Activated T-cell treated with anti-CD3 and anti-CD28 coated beads, Interleukin-2, amount 50 U/mL, for 4 hours (primary cell): ENCODE results near the gene BDKRB1. TPM values are rescaled to one million over a fixed set of nuclear protein-coding genes. Genes with fewer than 3 reads are reported as not detected.

ENCODE experiments used
- ATAC-seq, 2 donors: fragments of 200-7000 bp; cut with Tn5 transposase; one replicate each; pipeline ENCODE4 v1.10.0; 2021
- DNase-seq: peaks from one replicate; pipeline ENCODE4 v3.0.0-alpha.2; 2020
- H3K27me3 Mint-ChIP-seq: one replicate; pipeline ENCODE4 v1.8.0; 2021; ENCODE audit warnings: low read depth, mixed read lengths
- H3K36me3 Mint-ChIP-seq: one replicate; pipeline ENCODE4 v1.8.0; 2022; ENCODE audit warnings: mixed read lengths; ENCODE audit not compliant: insufficient read depth
- H3K4me1 Mint-ChIP-seq: one replicate; pipeline ENCODE4 v1.8.0; 2021; ENCODE audit warnings: low read depth, mixed read lengths
- H3K4me3 Mint-ChIP-seq: one replicate; pipeline ENCODE4 v1.8.0; 2021; ENCODE audit warnings: mild to moderate bottlenecking, moderate library complexity, mixed read lengths
- H3K9me3 Mint-ChIP-seq: one replicate; pipeline ENCODE4 v1.8.0; 2021; ENCODE audit warnings: mixed read lengths
- total RNA-seq, 3 donors: library from RNA; stranded (reverse); gene quantifications; one replicate each; pipeline ENCODE4 v1.2.1, GENCODE V29; 2021

BDKRB1 gene
- total RNA-seq, 3 donors from 2014 or later, result not detected

DNA sequence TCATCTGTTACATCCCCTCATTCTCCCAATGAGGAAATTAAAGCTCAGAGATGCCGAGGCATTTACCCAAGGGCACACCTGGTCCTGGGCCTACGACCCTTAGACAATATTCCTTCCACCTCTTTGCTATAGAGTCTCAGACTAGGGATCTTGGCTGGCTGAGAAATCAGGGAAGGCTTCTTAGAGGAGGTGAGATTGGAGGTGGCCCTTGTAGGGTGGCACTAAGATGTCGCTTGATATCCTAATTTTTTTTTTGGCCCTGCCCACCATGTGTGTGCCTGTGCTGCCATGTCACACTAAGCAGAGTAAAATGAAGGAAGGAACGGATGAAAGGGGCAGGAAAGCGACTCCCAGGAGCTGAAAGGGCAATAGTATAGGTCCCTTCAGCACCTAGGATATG is 30.8 kb upstream of the BDKRB1 start:
- no peak for ATAC-seq
- Mint-ChIP-seq H3K4me3 (no peak overlapping the region), H3K9me3 (no peaks in the 10 kb centered on the region), H3K4me1 (no peaks in the 10 kb centered on the region), H3K27me3 (peaks cover 11% of the 10 kb centered on the region), H3K36me3 (no peaks in the 10 kb centered on the region)
- no peak for DNase-seq

- no peaks in the 10 kb centered on the region for H3K4me1 Mint-ChIP-seq
- H3K27me3 Mint-ChIP-seq, result peaks cover 9% of the 10 kb centered on the region
- no peaks in the 10 kb centered on the region for H3K9me3 Mint-ChIP-seq
- DNase-seq (no peak), ATAC-seq (no peak)
- H3K4me3 Mint-ChIP-seq, result no peak overlapping the region
- no peaks in the 10 kb centered on the region for H3K36me3 Mint-ChIP-seq
Observed at GRCh38 chr14:96225745-96226151, 30.3 kb upstream of the BDKRB1 start.

DNA sequence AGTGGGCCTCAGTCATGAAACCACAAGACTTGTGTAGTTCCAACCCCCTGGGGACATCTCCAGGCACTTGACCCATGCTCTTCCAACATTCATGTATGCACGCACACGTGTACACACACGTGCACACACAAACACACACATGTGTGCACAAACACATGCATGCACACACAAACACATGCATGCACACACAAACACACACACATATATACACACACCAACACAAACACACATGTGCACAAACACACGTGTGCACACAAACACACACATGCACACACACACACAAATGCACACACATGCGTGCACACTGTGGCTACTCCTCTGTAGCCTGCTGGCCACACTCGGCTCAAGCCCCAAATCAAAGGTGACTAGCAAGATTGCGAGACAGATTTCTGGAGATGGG is 28.6 kb upstream of the BDKRB1 start:
- ATAC-seq, result no peak
- Mint-ChIP-seq H3K36me3 (no peaks in the 10 kb centered on the region), H3K4me3 (no peak overlapping the region), H3K27me3 (peaks cover 3% of the 10 kb centered on the region), H3K9me3 (no peaks in the 10 kb centered on the region), H3K4me1 (no peaks in the 10 kb centered on the region)
- DNase-seq, result no peak

GRCh38 chr14:96229315-96229714 is 26.7 kb upstream of the BDKRB1 start:
- no peaks in the 10 kb centered on the region for H3K4me1 Mint-ChIP-seq
- H3K4me3 Mint-ChIP-seq, result no peak overlapping the region
- peaks cover 3% of the 10 kb centered on the region for H3K27me3 Mint-ChIP-seq
- H3K36me3 Mint-ChIP-seq, result no peaks in the 10 kb centered on the region
- DNase-seq (no peak), ATAC-seq (no peak)
- no peaks in the 10 kb centered on the region for H3K9me3 Mint-ChIP-seq

DNA sequence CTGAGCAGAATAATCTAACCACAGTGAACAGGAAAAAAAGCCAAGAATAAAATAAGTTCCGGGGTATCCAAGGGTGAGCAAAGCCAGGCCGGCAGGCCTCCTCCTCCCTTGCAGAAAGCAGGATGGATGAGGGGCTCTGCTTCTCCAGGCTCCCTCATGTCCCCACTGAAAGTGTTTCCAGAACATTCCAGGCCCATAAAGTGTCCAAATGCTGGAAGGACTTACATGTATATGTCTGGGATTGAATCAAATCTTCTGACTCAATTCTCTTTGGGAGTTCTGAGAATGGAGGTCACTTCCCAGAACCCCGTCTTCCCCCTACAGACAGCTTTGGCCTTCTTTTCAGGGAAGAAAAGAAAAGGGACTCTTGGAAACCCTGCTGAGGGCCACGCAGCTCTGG is 25.0 kb upstream of the BDKRB1 start:
- H3K4me3 Mint-ChIP-seq, result no peak overlapping the region
- H3K9me3 Mint-ChIP-seq, result no peaks in the 10 kb centered on the region
- H3K4me1 Mint-ChIP-seq, result no peaks in the 10 kb centered on the region
- H3K27me3 Mint-ChIP-seq, result peaks cover under 1% of the 10 kb centered on the region
- H3K36me3 Mint-ChIP-seq, result no peaks in the 10 kb centered on the region
- ATAC-seq, result no peak
- no peak for DNase-seq

- ATAC-seq (no peak), DNase-seq (no peak)
- no peak overlapping the region for H3K4me3 Mint-ChIP-seq
- H3K4me1 Mint-ChIP-seq, result no peaks in the 10 kb centered on the region
- no peaks in the 10 kb centered on the region for H3K36me3 Mint-ChIP-seq
- no peaks in the 10 kb centered on the region for H3K27me3 Mint-ChIP-seq
- H3K9me3 Mint-ChIP-seq, result no peaks in the 10 kb centered on the region
Observed at GRCh38 chr14:96231526-96232130, 24.4 kb upstream of the BDKRB1 start.

DNA sequence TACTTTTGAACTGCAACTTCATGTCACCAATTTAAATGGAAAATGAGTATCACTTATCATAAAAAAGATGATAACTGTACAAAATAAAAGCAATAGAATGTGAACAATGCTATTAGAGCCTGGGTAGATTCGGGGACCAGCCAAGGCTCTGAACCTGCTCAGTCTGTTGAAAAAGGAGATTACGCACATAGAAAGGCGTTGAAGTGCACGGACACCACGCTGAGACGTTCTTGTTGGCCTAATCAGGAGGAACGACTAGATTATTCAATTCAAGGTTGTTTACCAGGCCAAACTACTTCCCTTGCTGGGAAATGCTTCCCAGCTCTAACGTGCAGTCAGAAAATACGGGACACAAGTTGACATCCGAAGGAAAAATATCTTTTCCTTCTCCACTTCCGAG is 23.5 kb upstream of the BDKRB1 start:
- H3K27me3 Mint-ChIP-seq, result no peaks in the 10 kb centered on the region

DNA sequence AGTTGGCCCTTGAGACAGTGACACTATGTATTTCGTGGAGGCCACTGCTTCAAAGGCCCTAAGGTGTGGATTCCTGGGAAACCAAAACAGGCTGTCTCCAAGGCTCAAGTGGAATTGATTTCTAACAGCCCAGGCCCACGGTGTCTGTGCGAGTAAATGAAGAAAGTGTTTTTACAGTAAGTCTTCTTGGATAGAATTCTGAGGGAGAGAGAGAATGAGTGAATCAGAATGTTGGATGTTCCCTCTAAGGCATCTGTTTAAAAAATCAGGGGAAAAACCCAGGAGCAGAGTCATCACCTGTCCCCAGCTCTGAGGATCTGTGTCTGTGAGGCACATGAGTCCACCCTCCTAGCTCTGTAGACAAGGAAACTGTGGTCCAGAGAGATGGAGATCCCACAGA is 22.3 kb upstream of the BDKRB1 start:
- no peaks in the 10 kb centered on the region for H3K9me3 Mint-ChIP-seq
- ATAC-seq, result no peak
- H3K4me3 Mint-ChIP-seq, result no peak overlapping the region
- no peaks in the 10 kb centered on the region for H3K36me3 Mint-ChIP-seq
- no peaks in the 10 kb centered on the region for H3K27me3 Mint-ChIP-seq
- DNase-seq, result no peak
- no peaks in the 10 kb centered on the region for H3K4me1 Mint-ChIP-seq

More for the DNA sequence above, 23.5 kb upstream of the BDKRB1 start:
- ATAC-seq (no peak), DNase-seq (no peak)
- no peaks in the 10 kb centered on the region for H3K36me3 Mint-ChIP-seq
- no peaks in the 10 kb centered on the region for H3K9me3 Mint-ChIP-seq
- no peak overlapping the region for H3K4me3 Mint-ChIP-seq
- H3K4me1 Mint-ChIP-seq, result no peaks in the 10 kb centered on the region

DNA sequence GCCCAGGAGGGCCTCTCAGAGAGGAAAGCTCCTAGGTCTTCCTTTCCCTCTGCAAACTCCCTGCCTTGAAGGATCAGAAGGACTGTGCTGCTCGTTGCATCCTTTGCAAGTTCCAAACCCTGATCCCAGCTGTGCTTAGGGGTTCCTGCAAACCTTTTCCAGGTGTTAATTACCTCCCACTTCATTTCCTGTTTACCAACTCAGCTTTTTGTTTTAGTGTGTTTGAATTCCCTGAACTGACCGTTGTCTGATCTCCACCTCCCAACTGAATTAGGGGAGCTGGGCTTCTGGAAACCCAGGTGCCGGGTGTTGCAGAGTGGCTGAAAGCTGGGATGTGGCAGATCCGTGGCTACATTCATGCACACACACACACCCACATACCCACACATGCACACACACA is 20.6 kb upstream of the BDKRB1 start:
- DNase-seq (no peak), ATAC-seq (no peak)
- H3K9me3 Mint-ChIP-seq, result no peaks in the 10 kb centered on the region
- no peaks in the 10 kb centered on the region for H3K36me3 Mint-ChIP-seq
- no peaks in the 10 kb centered on the region for H3K4me1 Mint-ChIP-seq
- H3K4me3 Mint-ChIP-seq, result no peak overlapping the region
- H3K27me3 Mint-ChIP-seq, result no peaks in the 10 kb centered on the region

- ATAC-seq (no peak), DNase-seq (no peak)
- H3K4me1 Mint-ChIP-seq, result no peaks in the 10 kb centered on the region
- no peaks in the 10 kb centered on the region for H3K27me3 Mint-ChIP-seq
- no peaks in the 10 kb centered on the region for H3K9me3 Mint-ChIP-seq
- H3K36me3 Mint-ChIP-seq, result no peaks in the 10 kb centered on the region
- no peak overlapping the region for H3K4me3 Mint-ChIP-seq
Observed at GRCh38 chr14:96237641-96238040, 18.4 kb upstream of the BDKRB1 start.

GRCh38 chr14:96238676-96239265 is 17.2 kb upstream of the BDKRB1 start:
- H3K36me3 Mint-ChIP-seq, result no peaks in the 10 kb centered on the region
- H3K27me3 Mint-ChIP-seq, result no peaks in the 10 kb centered on the region
- H3K4me1 Mint-ChIP-seq, result no peaks in the 10 kb centered on the region
- no peaks in the 10 kb centered on the region for H3K9me3 Mint-ChIP-seq
- ATAC-seq (no peak), DNase-seq (no peak)
- H3K4me3 Mint-ChIP-seq, result no peak overlapping the region

DNA sequence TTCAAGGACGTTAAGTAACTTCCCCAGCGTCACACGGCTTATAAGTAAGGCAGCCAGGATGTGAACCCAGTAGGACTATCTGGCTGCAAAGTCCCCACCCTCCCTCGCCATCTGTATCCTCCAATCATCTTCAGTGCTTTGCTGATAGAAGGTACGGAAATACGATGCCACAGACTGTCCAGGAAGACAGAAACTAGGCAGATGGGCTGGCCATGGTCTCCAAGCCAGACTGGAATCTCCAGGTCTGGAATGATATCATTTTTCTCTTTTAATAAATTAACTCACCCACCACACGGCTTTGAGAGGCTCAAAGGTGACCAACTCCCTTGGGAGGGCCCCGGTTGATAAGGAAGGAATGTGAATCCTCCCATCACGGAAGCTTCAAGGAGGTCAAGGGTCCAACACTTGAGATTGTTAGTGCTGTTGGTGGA is 16.3 kb upstream of the BDKRB1 start:
- Mint-ChIP-seq H3K4me1 (no peaks in the 10 kb centered on the region), H3K9me3 (no peaks in the 10 kb centered on the region), H3K27me3 (no peaks in the 10 kb centered on the region), H3K36me3 (no peaks in the 10 kb centered on the region), H3K4me3 (no peak overlapping the region)
- DNase-seq (no peak), ATAC-seq (no peak)

DNA sequence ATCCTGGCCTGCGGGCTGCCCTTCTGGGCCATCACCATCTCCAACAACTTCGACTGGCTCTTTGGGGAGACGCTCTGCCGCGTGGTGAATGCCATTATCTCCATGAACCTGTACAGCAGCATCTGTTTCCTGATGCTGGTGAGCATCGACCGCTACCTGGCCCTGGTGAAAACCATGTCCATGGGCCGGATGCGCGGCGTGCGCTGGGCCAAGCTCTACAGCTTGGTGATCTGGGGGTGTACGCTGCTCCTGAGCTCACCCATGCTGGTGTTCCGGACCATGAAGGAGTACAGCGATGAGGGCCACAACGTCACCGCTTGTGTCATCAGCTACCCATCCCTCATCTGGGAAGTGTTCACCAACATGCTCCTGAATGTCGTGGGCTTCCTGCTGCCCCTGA is 15.4 kb upstream of the BDKRB1 start:
- Mint-ChIP-seq H3K9me3 (no peaks in the 10 kb centered on the region), H3K4me3 (no peak overlapping the region), H3K36me3 (no peaks in the 10 kb centered on the region), H3K27me3 (no peaks in the 10 kb centered on the region), H3K4me1 (no peaks in the 10 kb centered on the region)
- DNase-seq (no peak), ATAC-seq (no peak)

DNA sequence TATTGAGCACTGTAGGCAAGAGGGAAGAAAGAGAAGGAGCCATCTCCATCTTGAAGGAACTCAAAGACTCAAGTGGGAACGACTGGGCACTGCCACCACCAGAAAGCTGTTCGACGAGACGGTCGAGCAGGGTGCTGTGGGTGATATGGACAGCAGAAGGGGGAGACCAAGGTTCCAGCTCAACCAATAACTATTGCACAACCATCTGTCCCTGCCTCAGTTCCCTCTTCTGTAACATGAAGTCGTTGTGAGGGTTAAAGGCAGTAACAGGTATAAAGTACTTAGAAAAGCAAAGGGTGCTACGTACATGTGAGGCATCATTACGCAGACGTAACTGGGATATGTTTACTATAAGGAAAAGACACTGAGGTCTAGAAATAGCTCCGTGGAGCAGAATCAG is 13.9 kb upstream of the BDKRB1 start:
- H3K4me1 Mint-ChIP-seq, result no peaks in the 10 kb centered on the region
- DNase-seq (no peak), ATAC-seq (no peak)
- H3K27me3 Mint-ChIP-seq, result peaks cover 2% of the 10 kb centered on the region
- no peaks in the 10 kb centered on the region for H3K9me3 Mint-ChIP-seq
- no peak overlapping the region for H3K4me3 Mint-ChIP-seq
- H3K36me3 Mint-ChIP-seq, result no peaks in the 10 kb centered on the region

- Mint-ChIP-seq H3K9me3 (no peaks in the 10 kb centered on the region), H3K4me3 (no peak overlapping the region), H3K27me3 (peaks cover 2% of the 10 kb centered on the region), H3K4me1 (no peaks in the 10 kb centered on the region), H3K36me3 (no peaks in the 10 kb centered on the region)
- DNase-seq, result no peak
- ATAC-seq, result no peak
Observed at GRCh38 chr14:96243785-96244184, 12.2 kb upstream of the BDKRB1 start.
